CD4-positive, CD25-positive, alpha-beta regulatory T cell (primary cell): ENCODE measurements around the gene SDHA. TPM values are rescaled to one million over a fixed set of nuclear protein-coding genes. Genes with fewer than 3 reads are reported as not detected.
A peak's percentile ranks its signal among the peaks of the same experiment; 100 is the strongest.

Source experiments
- ATAC-seq, 2 donors: fragments of 150-1000 bp; cut with Tn5 transposase; one replicate each; pipeline ENCODE4 v1.10.0; 2021; ENCODE audit warnings: low read depth in 2 of 2, moderate number of reproducible peaks in 2 of 2, moderate library complexity in 1 of 2
- DNase-seq, 3 donors: peaks; one replicate each; pipeline versions ENCODE4 v3.0.0 to v3.0.0-alpha.2; 2012 to 2022; ENCODE audit warnings: mixed read lengths in 1 of 3
- H3K27ac ChIP-seq: one replicate; pipeline ENCODE4 v1.7.0; 2013; ENCODE audit warnings: mild to moderate bottlenecking, low read length; ENCODE audit not compliant: insufficient read depth, poor library complexity, severe bottlenecking
- H3K27me3 ChIP-seq: one replicate; pipeline ENCODE4 v1.7.0; 2013; ENCODE audit warnings: low read length; ENCODE audit not compliant: control insufficient read depth, insufficient read depth
- H3K36me3 ChIP-seq: one replicate; pipeline ENCODE4 v1.7.0; 2013; ENCODE audit warnings: mild to moderate bottlenecking, low read length, moderate library complexity; ENCODE audit not compliant: control insufficient read depth, insufficient read depth
- H3K4me1 ChIP-seq: 2 replicates; pipeline ENCODE4 v1.7.0; 2013; ENCODE audit warnings: mild to moderate bottlenecking, low read length; ENCODE audit not compliant: insufficient read depth, control insufficient read depth, poor library complexity, severe bottlenecking
- H3K4me3 ChIP-seq: one replicate; pipeline ENCODE4 v1.7.0; 2013; ENCODE audit warnings: low read depth, mild to moderate bottlenecking, low read length, moderate library complexity
- H3K9me3 ChIP-seq, 2 experiments: 1 replicate in 1 of 2; 2 replicates in 1 of 2; pipeline ENCODE4 v1.7.0; 2013; ENCODE audit warnings: low read length in 2 of 2, mild to moderate bottlenecking in 1 of 2, moderate library complexity in 1 of 2; ENCODE audit not compliant: control insufficient read depth in 2 of 2
- H3K27ac Mint-ChIP-seq, 3 donors: one replicate each; pipeline ENCODE4 v1.8.0; 2020 to 2022; ENCODE audit warnings: mild to moderate bottlenecking in 3 of 3, mixed read lengths in 3 of 3, moderate library complexity in 2 of 3
- H3K27me3 Mint-ChIP-seq: one replicate; pipeline ENCODE4 v1.8.0; 2022; ENCODE audit warnings: mild to moderate bottlenecking, mixed read lengths
- H3K36me3 Mint-ChIP-seq: one replicate; pipeline ENCODE4 v1.8.0; 2020; ENCODE audit warnings: mixed read lengths
- H3K4me1 Mint-ChIP-seq, 4 donors: one replicate each; pipeline ENCODE4 v1.8.0; 2020 to 2022; ENCODE audit warnings: mixed read lengths in 4 of 4, mild to moderate bottlenecking in 1 of 4
- H3K4me3 Mint-ChIP-seq, 4 donors: one replicate each; pipeline ENCODE4 v1.8.0; 2020 to 2022; ENCODE audit warnings: mild to moderate bottlenecking in 4 of 4, mixed read lengths in 4 of 4, moderate library complexity in 3 of 4
- H3K9me3 Mint-ChIP-seq, 7 donors: one replicate each; pipeline ENCODE4 v1.8.0; 2020 to 2022; ENCODE audit warnings: mixed read lengths in 7 of 7, mild to moderate bottlenecking in 3 of 7, moderate library complexity in 2 of 7
- polyA plus RNA-seq, 4 donors: library from polyadenylated mRNA; unstranded; fragments of 300-500 nt; fragmentation: Illumina TruSeq; gene quantifications; one replicate each; pipeline ENCODE4 v1.2.3, GENCODE V29; 2021
- total RNA-seq: library from RNA; stranded (reverse); gene quantifications from one replicate; pipeline ENCODE4 v1.2.3, GENCODE V29; 2022

SDHA gene
- total and polyA plus RNA-seq, 5 donors from 2014 or later, result 211 to 290 (median 235) TPM

GRCh38 chr5:187617-188451 is 30.3 kb upstream of the SDHA start:
- Mint-ChIP-seq H3K27me3 (no peaks in the 10 kb centered on the region), H3K4me3 (no peak overlapping the region), H3K27ac (peak overlapping the region in 1 of 3 donors; percentile 74), H3K36me3 (no peaks in the 10 kb centered on the region), H3K4me1 (peaks cover 0 to 8% (median 5%) of the 10 kb centered on the region in 4 donors), H3K9me3 (no peaks in the 10 kb centered on the region)
- ATAC-seq, result no peak
- H3K4me1 ChIP-seq, result peaks cover 9% of the 10 kb centered on the region
- no peak for DNase-seq
- no peak overlapping the region for H3K27ac ChIP-seq
- no peaks in the 10 kb centered on the region for H3K36me3 ChIP-seq
- H3K4me3 ChIP-seq, result peak overlapping the region; percentile 53
- H3K27me3 ChIP-seq, result no peaks in the 10 kb centered on the region
- H3K9me3 ChIP-seq, result no peaks in the 10 kb centered on the region

- Mint-ChIP-seq H3K4me3 (peak overlapping the region in 2 of 4 donors; percentile 36 to 60), H3K36me3 (no peaks in the 10 kb centered on the region), H3K4me1 (peaks cover 0 to 8% (median 5%) of the 10 kb centered on the region in 4 donors), H3K9me3 (no peaks in the 10 kb centered on the region), H3K27me3 (no peaks in the 10 kb centered on the region), H3K27ac (peak overlapping the region in 1 of 3 donors; percentile 74)
- DNase-seq (peak; percentile 70 to 88 (median 81)), ATAC-seq (peak; percentile 93 to 94)
- H3K4me1 ChIP-seq, result peaks cover 9% of the 10 kb centered on the region
- H3K27me3 ChIP-seq, result no peaks in the 10 kb centered on the region
- H3K4me3 ChIP-seq, result peak overlapping the region; percentile 53
- no peaks in the 10 kb centered on the region for H3K36me3 ChIP-seq
- no peak overlapping the region for H3K27ac ChIP-seq
- H3K9me3 ChIP-seq, result no peaks in the 10 kb centered on the region
These were observed 29.3 kb upstream of the SDHA start for GRCh38 chr5:188488-189481.

DNA sequence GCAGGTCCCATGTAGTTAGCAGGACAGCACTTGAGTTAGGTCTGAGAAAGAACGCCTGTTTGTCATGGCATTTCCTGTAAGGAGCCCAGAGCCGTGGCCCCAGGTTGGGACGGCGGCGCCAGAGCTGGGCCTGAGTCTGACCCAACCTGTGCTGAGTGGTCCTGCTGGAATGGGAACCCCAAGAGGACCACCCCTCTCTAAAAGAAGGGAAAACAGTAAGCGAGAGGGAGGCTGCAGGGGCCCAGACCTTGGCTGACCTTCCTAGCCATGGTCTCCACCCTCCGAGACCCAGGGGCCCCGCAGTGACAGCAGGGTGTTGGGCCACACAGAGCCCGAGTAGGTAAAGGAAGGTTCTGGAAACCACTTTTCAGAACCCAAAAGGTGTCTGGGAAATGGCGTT is 28.6 kb upstream of the SDHA start:
- peaks cover 9% of the 10 kb centered on the region for H3K4me1 ChIP-seq
- no peak overlapping the region for H3K27ac ChIP-seq
- Mint-ChIP-seq H3K36me3 (no peaks in the 10 kb centered on the region), H3K27ac (no peak overlapping the region), H3K4me1 (peaks cover 0 to 8% (median 5%) of the 10 kb centered on the region in 4 donors), H3K27me3 (no peaks in the 10 kb centered on the region), H3K4me3 (no peak overlapping the region), H3K9me3 (no peaks in the 10 kb centered on the region)
- ATAC-seq, result no peak
- H3K27me3 ChIP-seq, result no peaks in the 10 kb centered on the region
- no peaks in the 10 kb centered on the region for H3K36me3 ChIP-seq
- H3K4me3 ChIP-seq, result no peak overlapping the region
- DNase-seq, result no peak
- H3K9me3 ChIP-seq, result no peaks in the 10 kb centered on the region

GRCh38 chr5:189976-190365 is 28.1 kb upstream of the SDHA start:
- Histone ChIP-seq H3K4me3 (no peak overlapping the region), H3K36me3 (no peaks in the 10 kb centered on the region), H3K27me3 (no peaks in the 10 kb centered on the region), H3K4me1 (peaks cover 9% of the 10 kb centered on the region), H3K27ac (no peak overlapping the region), H3K9me3 (no peaks in the 10 kb centered on the region)
- DNase-seq (no peak), ATAC-seq (no peak)
- peaks cover 0 to 8% (median 5%) of the 10 kb centered on the region in 4 donors for H3K4me1 Mint-ChIP-seq
- H3K27ac Mint-ChIP-seq, result peak overlapping the region in 1 of 3 donors; percentile 47
- H3K27me3 Mint-ChIP-seq, result no peaks in the 10 kb centered on the region
- H3K9me3 Mint-ChIP-seq, result no peaks in the 10 kb centered on the region
- H3K36me3 Mint-ChIP-seq, result no peaks in the 10 kb centered on the region
- H3K4me3 Mint-ChIP-seq, result peak overlapping the region in 1 of 4 donors; percentile 43

DNA sequence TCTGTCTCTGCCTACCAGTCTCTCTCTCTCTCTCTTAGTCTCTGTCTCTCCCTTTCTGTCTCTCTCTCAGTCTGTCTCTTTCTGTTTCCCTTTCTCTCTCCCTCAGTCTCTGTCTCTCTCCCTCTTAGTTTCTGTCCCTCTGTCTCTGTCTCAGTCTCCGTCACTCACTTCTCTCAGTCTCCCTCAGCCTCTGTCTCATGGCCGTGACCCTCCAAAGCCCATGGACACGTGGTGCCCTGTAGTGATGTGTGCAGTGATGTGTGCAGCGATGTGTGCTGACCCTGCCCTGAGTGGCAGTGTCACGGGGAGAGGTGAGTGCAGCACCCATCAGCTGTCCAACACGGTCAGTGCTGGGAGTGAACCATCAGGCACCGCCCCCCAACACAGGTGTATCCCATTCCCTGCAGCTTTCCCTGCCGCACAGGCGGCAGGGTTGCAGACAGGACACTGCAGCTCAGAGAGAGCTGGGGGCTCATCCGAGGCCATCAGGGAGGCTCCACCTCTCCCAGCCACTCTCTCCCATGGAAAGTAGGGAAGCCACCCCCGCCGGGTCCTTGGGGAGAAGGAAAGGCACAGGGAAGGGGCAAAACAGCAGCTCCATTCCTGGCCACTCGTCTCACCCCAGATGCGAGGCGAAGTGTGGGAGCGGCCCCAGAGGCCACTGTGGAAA is 27.6 kb upstream of the SDHA start:
- Mint-ChIP-seq H3K9me3 (no peaks in the 10 kb centered on the region), H3K27me3 (no peaks in the 10 kb centered on the region), H3K4me3 (peak overlapping the region in 1 of 4 donors; percentile 43), H3K36me3 (no peaks in the 10 kb centered on the region), H3K27ac (peak overlapping the region in 1 of 3 donors; percentile 47), H3K4me1 (peaks cover 0 to 8% (median 5%) of the 10 kb centered on the region in 4 donors)
- no peak overlapping the region for H3K27ac ChIP-seq
- H3K27me3 ChIP-seq, result no peaks in the 10 kb centered on the region
- H3K9me3 ChIP-seq, result no peaks in the 10 kb centered on the region
- H3K4me1 ChIP-seq, result peaks cover 9% of the 10 kb centered on the region
- DNase-seq, result no peak
- ATAC-seq, result no peak
- H3K36me3 ChIP-seq, result no peaks in the 10 kb centered on the region
- no peak overlapping the region for H3K4me3 ChIP-seq

DNA sequence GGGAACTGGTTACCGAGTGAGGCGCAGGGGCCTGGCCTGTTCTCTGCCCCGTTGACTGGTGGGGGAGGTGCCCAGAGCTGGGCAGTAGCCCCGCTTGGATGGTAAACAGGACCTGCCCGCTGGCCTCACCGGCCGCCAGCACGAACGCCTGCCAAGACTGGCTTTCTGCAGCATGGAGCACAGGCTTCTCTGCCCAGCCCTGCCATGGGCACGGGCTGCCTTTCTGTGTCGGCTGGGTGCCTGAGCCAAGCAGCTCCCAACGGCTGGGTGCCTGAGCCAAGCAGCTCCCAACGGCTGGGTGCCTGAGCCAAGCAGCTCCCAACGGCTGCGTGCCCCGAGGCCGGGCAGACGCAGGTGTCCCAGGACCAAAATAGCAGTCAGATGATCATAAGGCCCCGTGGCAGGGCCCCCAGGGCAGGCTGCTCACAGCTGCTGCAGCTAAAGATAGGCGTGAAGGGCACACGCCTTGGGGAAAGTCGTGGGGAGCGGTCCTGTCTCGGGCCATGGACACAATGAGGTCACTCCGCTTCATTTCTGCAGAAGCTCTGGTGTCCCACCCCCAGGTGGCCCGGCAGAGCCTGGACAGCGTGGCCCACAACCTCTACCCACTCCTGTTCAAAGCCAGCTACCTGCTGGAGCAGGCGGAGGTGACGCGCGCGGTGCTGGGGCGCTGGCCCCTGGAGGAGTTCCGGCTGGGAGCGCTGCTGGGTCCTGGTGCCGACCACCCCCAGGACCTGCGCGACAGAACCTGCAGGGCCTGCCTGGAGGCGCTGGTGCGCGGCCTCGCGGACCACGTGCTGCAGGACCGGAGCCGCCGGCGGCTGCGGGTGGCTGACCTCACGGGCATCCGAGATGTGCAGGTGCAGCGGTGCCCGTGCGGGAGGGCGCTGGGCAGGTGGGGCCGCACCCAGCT is 26.8 kb upstream of the SDHA start, which contains the start of gene LRRC14B:
TSS of gene LRRC14B (plus strand) at position 460 of the 913 bp plus-strand sequence. CDS start at position 504, 44 bp downstream.
- Histone ChIP-seq H3K27ac (no peak within 1 kb of the TSS), H3K27me3 (no peaks in the 10 kb centered on the region), H3K36me3 (no peaks in the 10 kb centered on the region), H3K4me3 (no peak within 1 kb of the TSS), H3K9me3 (no peaks in the 10 kb centered on the region), H3K4me1 (peaks cover 9% of the 10 kb centered on the region)
- H3K4me1 Mint-ChIP-seq, result peaks cover 0 to 8% (median 5%) of the 10 kb centered on the region in 4 donors
- no peaks in the 10 kb centered on the region for H3K36me3 Mint-ChIP-seq
- ATAC-seq (no peak), DNase-seq (peak in 1 of 3 donors; percentile 9)
- no peaks in the 10 kb centered on the region for H3K9me3 Mint-ChIP-seq
- H3K27me3 Mint-ChIP-seq, result no peaks in the 10 kb centered on the region
- H3K27ac Mint-ChIP-seq, result peak within 1 kb of the TSS in 1 of 3 donors; percentile 47
- peak within 1 kb of the TSS in 1 of 4 donors; percentile 29 for H3K4me3 Mint-ChIP-seq
